Measurements from ENCODE around the gene CLTB. TPM values are rescaled to one million over a fixed set of nuclear protein-coding genes. Genes with fewer than 3 reads are reported as not detected.

The CLTB gene
- total RNA-seq, 2 experiments from 2014 or later, result 51.1 to 53.9 TPM

GRCh38 chr5:176384366-176384930, 31.9 kb downstream of the CLTB start:
- Mint-ChIP-seq H3K27me3 (ENCODE audit: low read depth) (no peaks in the 10 kb centered on the region), H3K4me3 (no peak overlapping the region), H3K4me1 (ENCODE audit: low read depth) (peaks cover 26% of the 10 kb centered on the region), H3K9me3 (no peaks in the 10 kb centered on the region), H3K27ac (no peak overlapping the region), H3K36me3 (ENCODE audit: low read depth) (peaks cover 66% of the 10 kb centered on the region)
- DNase-seq, result no peak
- intact Hi-C loops (cut with micrococcal nuclease), result no loop called here
- CTCF ChIA-PET, result no interaction called here

GRCh38 chr5:176383961-176384360, 32.4 kb downstream of the CLTB start:
- Mint-ChIP-seq H3K4me1 (ENCODE audit: low read depth) (peaks cover 25% of the 10 kb centered on the region), H3K4me3 (no peak overlapping the region), H3K27me3 (ENCODE audit: low read depth) (no peaks in the 10 kb centered on the region), H3K9me3 (no peaks in the 10 kb centered on the region), H3K27ac (no peak overlapping the region), H3K36me3 (ENCODE audit: low read depth) (peaks cover 62% of the 10 kb centered on the region)
- DNase-seq, result no peak
- intact Hi-C loops (cut with micrococcal nuclease), result no loop called here
- CTCF ChIA-PET, result no interaction called here

- H3K9me3 Mint-ChIP-seq, result no peaks in the 10 kb centered on the region
- no peaks in the 10 kb centered on the region for H3K27me3 Mint-ChIP-seq (ENCODE audit: low read depth)
- H3K27ac Mint-ChIP-seq, result no peak overlapping the region
- peaks cover 25% of the 10 kb centered on the region for H3K4me1 Mint-ChIP-seq (ENCODE audit: low read depth)
- peaks cover 62% of the 10 kb centered on the region for H3K36me3 Mint-ChIP-seq (ENCODE audit: low read depth)
- intact Hi-C loops (cut with micrococcal nuclease), result no loop called here
- no peak overlapping the region for H3K4me3 Mint-ChIP-seq
- CTCF ChIA-PET, result no interaction called here
- no peak for DNase-seq
Measured at GRCh38 chr5:176383248-176383905, 33.0 kb downstream of the CLTB start.

GRCh38 chr5:176382721-176383120, 33.6 kb downstream of the CLTB start:
- DNase-seq, result no peak
- CTCF ChIA-PET, result no interaction called here
- Mint-ChIP-seq H3K4me1 (ENCODE audit: low read depth) (peaks cover 25% of the 10 kb centered on the region), H3K36me3 (ENCODE audit: low read depth) (peaks cover 57% of the 10 kb centered on the region), H3K9me3 (no peaks in the 10 kb centered on the region), H3K27me3 (ENCODE audit: low read depth) (no peaks in the 10 kb centered on the region), H3K4me3 (no peak overlapping the region), H3K27ac (no peak overlapping the region)
- intact Hi-C loops (cut with micrococcal nuclease), result no loop called here

GRCh38 chr5:176381979-176382378, 34.4 kb downstream of the CLTB start:
- DNase-seq, result no peak
- H3K36me3 Mint-ChIP-seq (ENCODE audit: low read depth), result peaks cover 50% of the 10 kb centered on the region
- no peak overlapping the region for H3K27ac Mint-ChIP-seq
- no peaks in the 10 kb centered on the region for H3K9me3 Mint-ChIP-seq
- peaks cover 21% of the 10 kb centered on the region for H3K4me1 Mint-ChIP-seq (ENCODE audit: low read depth)
- CTCF ChIA-PET, result interaction anchor here (1.1 kb wide), 1 partner anchor 12 kb away, joined by 3 read pairs; no protein-coding TSS in a partner anchor
- no peaks in the 10 kb centered on the region for H3K27me3 Mint-ChIP-seq (ENCODE audit: low read depth)
- H3K4me3 Mint-ChIP-seq, result no peak overlapping the region
- intact Hi-C loops (cut with micrococcal nuclease), result no loop called here

- no peak for DNase-seq
- Mint-ChIP-seq H3K27me3 (ENCODE audit: low read depth) (no peaks in the 10 kb centered on the region), H3K9me3 (no peaks in the 10 kb centered on the region), H3K27ac (no peak overlapping the region), H3K36me3 (ENCODE audit: low read depth) (peaks cover 47% of the 10 kb centered on the region), H3K4me1 (ENCODE audit: low read depth) (peaks cover 15% of the 10 kb centered on the region), H3K4me3 (no peak overlapping the region)
- intact Hi-C loops (cut with micrococcal nuclease), result no loop called here
- CTCF ChIA-PET, result interaction anchor here (1.1 kb wide), 1 partner anchor 11 kb away, joined by 3 read pairs; no protein-coding TSS in a partner anchor
Measured at GRCh38 chr5:176381423-176381822, 34.9 kb downstream of the CLTB start.

GRCh38 chr5:176379881-176380280, 36.5 kb downstream of the CLTB start:
- no peak overlapping the region for H3K27ac Mint-ChIP-seq
- H3K4me1 Mint-ChIP-seq (ENCODE audit: low read depth), result peaks cover 2% of the 10 kb centered on the region

GRCh38 chr5:176373100-176373818, 43.1 kb downstream of the CLTB start:
- Mint-ChIP-seq H3K9me3 (no peaks in the 10 kb centered on the region), H3K4me1 (ENCODE audit: low read depth) (no peaks in the 10 kb centered on the region), H3K4me3 (no peak overlapping the region), H3K27ac (no peak overlapping the region), H3K27me3 (ENCODE audit: low read depth) (no peaks in the 10 kb centered on the region), H3K36me3 (ENCODE audit: low read depth) (peaks cover 6% of the 10 kb centered on the region)
- DNase-seq, result no peak
- CTCF ChIA-PET, result no interaction called here
- intact Hi-C loops (cut with micrococcal nuclease), result no loop called here

More at GRCh38 chr5:176379881-176380280, 36.5 kb downstream of the CLTB start:
- CTCF ChIA-PET, result no interaction called here
- H3K27me3 Mint-ChIP-seq (ENCODE audit: low read depth), result no peaks in the 10 kb centered on the region
- no peaks in the 10 kb centered on the region for H3K9me3 Mint-ChIP-seq
- H3K36me3 Mint-ChIP-seq (ENCODE audit: low read depth), result peaks cover 37% of the 10 kb centered on the region
- no peak for DNase-seq
- H3K4me3 Mint-ChIP-seq, result no peak overlapping the region
- intact Hi-C loops (cut with micrococcal nuclease), result no loop called here

- DNase-seq, result no peak
- intact Hi-C loops (cut with micrococcal nuclease), result no loop called here
- no peaks in the 10 kb centered on the region for H3K4me1 Mint-ChIP-seq (ENCODE audit: low read depth)
- no peaks in the 10 kb centered on the region for H3K27me3 Mint-ChIP-seq (ENCODE audit: low read depth)
- H3K27ac Mint-ChIP-seq, result no peak overlapping the region
- peaks cover 8% of the 10 kb centered on the region for H3K36me3 Mint-ChIP-seq (ENCODE audit: low read depth)
- CTCF ChIA-PET, result interaction anchor here (1.1 kb wide), 1 partner anchor 14 kb away, joined by 3 read pairs; no protein-coding TSS in a partner anchor
- H3K4me3 Mint-ChIP-seq, result no peak overlapping the region
- H3K9me3 Mint-ChIP-seq, result no peaks in the 10 kb centered on the region
Measured at GRCh38 chr5:176371621-176372539, 44.5 kb downstream of the CLTB start.

GRCh38 chr5:176369934-176370711, 46.2 kb downstream of the CLTB start:
- no peak for DNase-seq
- intact Hi-C loops (cut with micrococcal nuclease), result loop anchor here (5.0 kb wide), 1 partner anchor 1762 kb away; the partner anchor contains the start of gene RMND5B
- Mint-ChIP-seq H3K9me3 (no peaks in the 10 kb centered on the region), H3K36me3 (ENCODE audit: low read depth) (peaks cover 5% of the 10 kb centered on the region), H3K27ac (no peak overlapping the region), H3K4me3 (no peak overlapping the region), H3K4me1 (ENCODE audit: low read depth) (peaks cover 3% of the 10 kb centered on the region), H3K27me3 (ENCODE audit: low read depth) (no peaks in the 10 kb centered on the region)
- CTCF ChIA-PET, result interaction anchor here (1.2 kb wide), 1 partner anchor 12 kb away, joined by 3 read pairs; no protein-coding TSS in a partner anchor

GRCh38 chr5:176368726-176369125, 47.6 kb downstream of the CLTB start:
- CTCF ChIA-PET, result no interaction called here
- Mint-ChIP-seq H3K4me1 (ENCODE audit: low read depth) (peaks cover 5% of the 10 kb centered on the region), H3K4me3 (no peak overlapping the region), H3K36me3 (ENCODE audit: low read depth) (peaks cover 5% of the 10 kb centered on the region), H3K9me3 (no peaks in the 10 kb centered on the region), H3K27me3 (ENCODE audit: low read depth) (no peaks in the 10 kb centered on the region), H3K27ac (no peak overlapping the region)
- no peak for DNase-seq
- intact Hi-C loops (cut with micrococcal nuclease), result loop anchor here (5.0 kb wide), 1 partner anchor 1764 kb away; the partner anchor contains the start of gene RMND5B

Data from activated naive CD4-positive, alpha-beta T cell treated with anti-CD3 and anti-CD28 coated beads for 36 hours (primary cell).